HG03159 (cell line): Measurements from ENCODE around the gene GPRC5C.

Source experiments
- ATAC-seq: cut with Tn5 transposase; IDR thresholded peaks from one replicate; pipeline ENCODE4 v1.9.1; 2021; ENCODE audit warnings: mild to moderate bottlenecking, moderate library complexity; ENCODE audit not compliant: unreplicated experiment

Gene GPRC5C

DNA sequence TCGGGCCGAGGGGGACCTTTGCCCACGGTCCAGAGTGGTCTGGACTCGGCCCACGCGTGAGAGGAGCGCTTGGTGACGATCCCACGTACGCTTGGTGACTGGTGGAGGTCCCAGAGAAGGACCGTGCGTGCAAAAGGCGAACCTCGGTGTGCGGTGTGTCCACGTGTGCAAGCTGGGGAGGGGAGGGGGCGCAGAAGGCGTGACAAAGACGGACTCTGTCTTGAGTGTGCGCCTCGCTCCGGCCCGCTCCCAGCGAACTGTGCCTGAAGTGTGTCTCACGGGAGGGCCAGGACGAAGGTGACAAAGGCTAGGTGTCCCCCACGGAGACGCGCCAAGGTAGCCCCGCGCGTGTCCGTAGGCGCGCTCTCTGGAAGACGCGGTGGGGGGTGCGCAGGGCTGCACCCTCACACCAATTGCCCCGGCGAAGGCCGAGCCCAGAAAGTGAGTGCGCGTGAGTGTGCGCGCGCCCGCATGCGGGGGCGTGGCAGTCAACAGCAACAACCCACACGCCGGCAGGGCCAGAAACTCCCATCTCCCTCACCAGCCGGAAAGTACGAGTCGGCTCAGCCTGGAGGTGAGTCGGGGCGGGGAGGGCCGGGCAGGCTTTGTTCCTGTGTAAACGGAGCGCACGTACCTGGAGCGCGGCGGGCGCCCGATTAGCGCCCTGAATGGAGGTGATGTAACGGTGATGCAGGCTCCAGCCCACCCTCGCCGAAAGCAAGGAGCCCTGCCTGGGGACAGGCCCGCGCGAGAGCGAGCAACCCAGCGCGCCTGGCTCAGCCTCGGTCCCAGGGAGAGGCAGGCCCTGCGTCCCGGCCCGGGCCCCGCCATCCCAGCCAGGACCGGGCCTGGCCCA lies at the start of gene GPRC5C:
GPRC5C (plus strand) TSS at position 521 of the 856 bp plus-strand sequence. CDS start 7,689 bp downstream, outside the sequence.
- ATAC-seq = peak; percentile 41

DNA sequence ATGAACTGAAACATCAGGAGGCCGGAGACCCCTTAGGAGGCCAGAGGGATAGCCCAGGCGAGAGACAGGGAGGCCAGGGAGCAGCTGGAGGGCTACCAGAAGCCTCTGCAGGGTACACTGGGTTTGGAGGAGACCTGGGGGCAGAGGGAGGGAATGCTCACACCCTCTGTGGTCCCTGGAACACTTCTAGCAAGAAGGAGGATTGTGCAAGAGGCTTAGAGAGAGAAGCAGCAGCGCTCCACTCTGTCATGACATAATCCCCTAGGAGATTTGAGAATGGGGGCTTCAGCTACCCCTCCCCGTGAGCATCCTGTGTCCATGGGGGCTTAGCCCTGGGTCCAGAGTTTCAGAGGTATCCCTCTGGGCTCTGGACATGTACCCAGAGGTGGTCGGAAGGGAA lies 48.7 kb upstream of the GPRC5C start:
- no peak for ATAC-seq

DNA sequence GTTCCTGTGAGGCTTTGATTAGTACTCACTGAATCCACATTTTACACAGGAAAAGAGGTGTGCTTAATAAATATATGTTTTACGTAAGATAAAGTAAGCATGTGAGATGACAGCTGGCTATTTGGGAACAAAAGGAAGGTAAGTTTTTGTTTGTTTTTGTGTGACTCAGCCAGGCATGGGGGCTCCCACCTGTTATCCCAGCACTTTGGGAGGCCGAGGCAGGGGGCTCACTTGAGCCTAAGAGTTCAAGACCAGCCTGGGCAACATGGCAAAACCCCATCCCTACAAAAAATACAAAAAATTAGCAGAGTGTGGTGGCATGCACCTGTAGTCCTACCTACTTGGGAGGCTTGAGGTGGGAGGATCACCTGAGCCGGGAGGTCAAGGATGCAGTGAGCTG lies 46.7 kb upstream of the GPRC5C start:
- no peak for ATAC-seq

- no peak for ATAC-seq
Observed at GRCh38 chr17:74386386-74386785, 45.5 kb upstream of the GPRC5C start.

- ATAC-seq = no peak
Observed at GRCh38 chr17:74387365-74388218, 44.3 kb upstream of the GPRC5C start.

DNA sequence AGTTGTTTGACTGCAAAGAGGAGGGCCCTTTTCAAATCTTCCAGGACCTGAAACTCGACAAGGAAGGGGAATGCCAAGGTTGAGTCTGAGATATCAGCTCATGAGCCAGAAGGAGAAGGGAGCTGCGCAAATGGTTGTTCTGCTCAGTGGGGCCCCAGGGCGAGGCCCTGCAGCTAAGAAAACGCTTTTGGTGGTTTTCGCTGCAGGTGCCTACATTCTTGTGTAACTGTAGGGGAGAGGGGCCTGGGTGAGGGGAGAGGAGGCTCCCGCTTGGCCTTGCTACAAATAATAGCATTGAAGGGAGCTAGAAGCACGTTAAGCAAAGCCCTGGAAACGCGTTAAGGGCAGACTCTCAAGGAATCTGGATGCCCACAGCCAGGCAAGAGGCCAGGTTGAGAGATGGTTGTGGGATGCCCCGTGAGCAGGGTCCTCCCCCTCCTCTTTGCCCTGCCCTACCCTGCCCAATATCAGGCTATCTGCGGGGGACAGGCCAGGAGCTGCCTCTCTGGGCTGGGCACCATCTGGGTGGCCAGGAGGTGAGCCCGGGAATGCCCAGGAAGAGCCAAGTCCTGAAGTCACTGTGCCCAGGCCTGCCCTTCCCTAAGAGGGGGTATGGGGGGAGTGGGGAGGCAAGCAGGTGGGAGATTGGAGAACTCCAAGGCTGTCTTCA lies 42.7 kb upstream of the GPRC5C start:
- ATAC-seq = no peak

DNA sequence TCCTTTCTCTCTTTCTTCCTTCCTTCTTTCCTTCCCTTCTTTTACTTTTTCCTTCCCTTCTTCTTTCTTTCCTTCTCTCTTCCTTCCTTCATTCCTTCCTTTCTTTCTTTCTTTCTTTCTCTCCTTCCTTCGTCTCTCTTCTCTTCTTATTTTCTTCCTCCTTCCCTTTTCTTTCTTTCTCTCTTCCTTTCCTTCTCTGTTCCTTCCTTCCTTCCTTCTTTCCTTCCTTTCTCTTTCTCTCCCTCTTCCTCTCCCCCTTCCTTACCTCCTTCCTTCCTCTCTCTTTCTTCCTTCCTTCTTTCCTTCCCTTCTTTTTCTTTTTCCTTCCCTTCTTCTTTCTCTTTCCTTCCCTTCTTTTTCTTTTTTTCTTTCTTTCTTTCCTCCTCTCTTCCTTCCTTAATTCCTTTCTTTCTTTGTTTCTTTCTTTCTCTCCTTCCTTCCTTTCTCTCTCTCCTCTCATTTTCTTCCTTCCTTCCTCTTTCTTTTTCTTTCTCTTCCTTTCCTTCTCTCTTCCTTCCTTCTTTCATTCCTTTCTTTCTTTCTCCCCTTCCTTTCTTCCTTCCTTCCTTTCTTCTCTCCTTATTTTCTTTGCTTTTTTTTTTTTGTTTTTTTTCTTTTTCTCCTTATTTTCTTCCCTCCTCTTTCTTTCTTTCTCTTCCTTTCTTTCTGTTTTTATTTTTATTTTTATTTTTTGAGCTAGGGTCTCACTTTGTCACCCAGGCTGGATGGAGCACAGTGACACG lies 41.8 kb upstream of the GPRC5C start:
- ATAC-seq = no peak

DNA sequence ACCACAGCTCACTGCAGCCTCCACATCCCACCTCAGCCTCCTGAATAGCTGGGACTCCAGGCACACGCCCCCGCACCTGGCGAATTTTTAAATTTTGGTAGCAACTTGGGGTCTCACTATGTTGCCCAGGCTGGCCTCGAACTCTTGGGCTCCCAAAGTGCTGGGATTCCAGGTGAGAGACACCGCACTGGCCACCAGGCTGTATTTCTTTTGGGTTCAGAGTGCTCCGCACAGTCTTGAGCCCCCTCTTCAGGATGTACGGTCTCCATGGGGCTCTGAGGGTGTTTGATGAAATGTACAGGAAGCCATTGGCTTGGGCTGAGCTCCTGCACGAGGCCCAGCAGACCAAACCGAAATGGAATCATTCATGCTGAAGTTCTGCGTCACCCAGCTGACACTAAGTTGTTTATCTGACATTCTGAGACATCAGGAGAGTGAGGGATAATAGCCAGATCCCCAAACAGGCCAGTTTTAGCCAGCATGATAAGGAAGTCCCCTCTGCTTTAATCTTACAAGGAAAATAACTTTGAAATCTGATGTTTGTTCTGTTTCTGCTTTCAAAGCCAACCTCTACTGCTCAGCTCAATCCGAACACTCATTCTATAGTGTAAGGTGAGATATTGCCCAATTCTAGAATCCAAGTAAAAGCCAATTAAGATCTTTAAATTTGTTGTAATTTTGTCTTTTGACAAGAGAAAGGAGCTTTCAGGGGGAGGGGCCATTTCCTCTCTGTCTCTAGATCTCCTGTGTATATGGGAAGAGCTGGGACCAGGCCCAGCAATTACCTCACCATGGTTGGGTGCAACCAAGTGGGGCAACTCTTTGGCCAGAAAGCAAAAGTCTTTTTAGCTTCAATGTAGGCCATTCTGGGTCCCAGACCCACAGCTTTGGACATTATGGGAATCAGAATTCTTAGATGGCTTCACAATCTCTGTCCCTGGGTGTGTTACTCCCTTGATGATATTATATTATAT lies 40.9 kb upstream of the GPRC5C start:
- ATAC-seq = no peak

- ATAC-seq = no peak
Observed at GRCh38 chr17:74391771-74392170, 40.1 kb upstream of the GPRC5C start.

DNA sequence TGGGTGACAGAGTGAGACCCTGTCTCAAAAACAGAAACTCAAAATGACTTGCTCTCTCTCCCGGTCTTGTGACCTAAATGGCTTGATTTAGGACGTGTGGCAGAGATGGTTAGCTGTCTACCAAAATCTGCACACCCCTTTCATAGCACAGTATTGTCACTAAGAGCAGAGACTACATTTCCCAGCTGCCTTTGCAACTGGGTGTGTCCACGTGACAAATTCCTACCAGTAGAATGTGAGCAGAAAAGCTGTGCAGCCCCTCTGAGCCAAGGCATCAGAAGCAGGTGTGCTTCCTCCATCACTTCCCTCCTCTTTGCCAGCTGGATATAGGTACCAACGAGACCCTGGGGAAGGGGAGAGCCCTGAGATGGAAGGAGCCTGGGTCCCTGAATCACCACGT lies 39.0 kb upstream of the GPRC5C start:
- ATAC-seq = no peak

DNA sequence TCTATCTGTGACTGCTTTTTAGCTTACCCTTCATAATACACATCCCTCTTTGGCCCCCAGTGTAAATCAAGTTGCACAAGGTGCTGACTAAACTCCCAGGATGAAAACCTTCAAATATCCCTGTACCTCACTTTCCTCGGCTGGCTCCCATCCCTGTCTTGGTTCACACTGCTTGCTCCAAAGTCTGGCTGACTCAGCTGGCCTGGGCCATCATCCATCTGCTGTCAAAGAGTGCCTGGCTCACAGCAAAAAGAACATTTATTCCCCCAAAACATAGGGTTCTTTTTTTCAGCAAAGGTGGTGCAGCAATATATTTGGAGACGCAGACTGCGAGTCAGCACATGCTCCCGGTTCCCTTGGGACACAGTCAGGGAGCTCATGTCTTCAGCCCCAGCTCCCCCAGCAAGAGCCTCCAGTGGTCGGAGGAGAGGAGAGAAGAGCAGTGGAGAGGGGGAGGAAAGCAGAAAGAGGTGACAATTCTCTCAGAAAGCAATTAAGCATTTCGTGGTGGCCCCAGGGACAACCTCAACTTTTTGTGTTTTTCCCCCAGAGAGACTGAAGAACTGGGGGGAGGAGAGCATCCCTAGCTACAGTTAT lies 38.4 kb upstream of the GPRC5C start:
- ATAC-seq = no peak

GRCh38 chr17:74394275-74394950 lies 37.5 kb upstream of the GPRC5C start:
- ATAC-seq = no peak

DNA sequence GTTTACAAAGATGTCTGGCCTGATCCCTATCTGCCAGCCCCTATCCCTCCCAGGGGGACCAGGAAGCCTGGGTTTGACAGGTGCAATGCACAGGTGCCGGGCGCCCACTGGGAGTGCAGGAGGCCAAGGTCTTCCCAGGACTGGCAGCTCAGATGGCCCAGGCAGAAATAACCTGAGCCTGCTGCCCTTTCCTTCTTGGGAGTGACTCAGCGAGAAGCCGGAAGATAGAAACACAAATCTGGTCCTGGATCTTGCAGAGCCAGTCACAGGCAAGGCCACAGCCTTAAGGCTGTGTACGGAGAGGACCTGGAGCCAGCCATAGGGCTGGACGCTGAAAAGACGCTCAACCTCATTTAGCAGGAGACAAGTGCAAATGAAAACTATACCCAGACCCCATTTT lies 36.9 kb upstream of the GPRC5C start:
- no peak for ATAC-seq

DNA sequence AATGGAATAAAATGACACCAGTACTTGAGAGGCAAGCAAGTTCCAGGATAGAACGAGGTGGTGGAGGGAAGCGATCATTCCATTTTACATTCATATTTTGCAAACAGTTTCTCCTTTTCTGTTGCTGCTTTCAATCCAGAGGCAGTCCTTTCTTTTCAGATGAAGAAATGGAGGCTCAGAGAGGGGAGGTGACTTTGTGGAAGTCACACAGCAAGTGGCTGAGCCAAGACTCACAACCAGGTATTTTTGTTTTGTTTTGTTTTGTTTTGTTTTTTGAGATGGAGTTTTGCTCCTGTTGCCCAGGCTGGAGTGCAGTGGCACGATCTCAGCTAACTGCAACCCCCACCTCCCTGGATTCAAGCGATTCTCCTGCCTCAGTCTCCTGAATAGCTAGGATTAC lies 35.3 kb upstream of the GPRC5C start:
- no peak for ATAC-seq

DNA sequence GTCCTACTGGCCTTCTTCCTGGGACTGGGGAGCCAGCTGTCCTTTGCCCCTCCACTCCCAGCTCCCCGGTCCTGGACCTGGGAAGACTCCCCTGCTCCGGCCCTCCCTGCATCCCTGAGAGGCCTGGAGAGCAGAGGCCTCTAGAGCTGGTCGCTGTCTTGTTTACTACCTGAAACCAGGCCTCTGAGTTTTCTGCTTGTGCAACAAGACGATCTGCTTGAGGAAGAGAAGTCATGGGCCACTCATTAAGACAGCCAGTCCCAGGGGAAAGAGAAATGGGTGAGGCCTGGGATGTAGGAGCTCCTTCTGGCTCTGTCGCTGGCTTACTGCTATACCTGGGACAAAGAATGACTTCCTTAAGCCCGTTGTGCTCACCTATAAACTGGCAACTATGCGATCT lies 29.8 kb upstream of the GPRC5C start:
- no peak for ATAC-seq

- ATAC-seq = no peak
Observed at GRCh38 chr17:74403512-74404137, 28.3 kb upstream of the GPRC5C start.

GRCh38 chr17:74404218-74404617 lies 27.7 kb upstream of the GPRC5C start:
- no peak for ATAC-seq

- no peak for ATAC-seq
Observed at GRCh38 chr17:74404789-74405188, 27.1 kb upstream of the GPRC5C start.
